Thymus (tissue), 11 donors: Measurements from ENCODE around the gene DPF3. TPM values are rescaled to one million over a fixed set of nuclear protein-coding genes. Genes with fewer than 3 reads are reported as not detected.

Experiments
- DNase-seq, 9 donors: peaks; one replicate each; pipeline ENCODE4 v3.0.0-alpha.2; 2013; ENCODE audit warnings: low spot score in 9 of 9, low read depth in 6 of 9, missing footprints in 1 of 9
- H3K27ac ChIP-seq, 2 donors: one replicate each; pipeline ENCODE4 v1.5.1; 2013; ENCODE audit warnings: control low read depth in 1 of 2, low read depth in 1 of 2, low read length in 1 of 2, mild to moderate bottlenecking in 1 of 2, moderate library complexity in 1 of 2
- H3K27me3 ChIP-seq, 2 donors: one replicate each; pipeline ENCODE4 v1.5.1; 2013; ENCODE audit warnings: low read length in 1 of 2; ENCODE audit not compliant: control insufficient read depth in 2 of 2, insufficient read depth in 1 of 2
- H3K36me3 ChIP-seq, 2 donors: one replicate each; pipeline ENCODE4 v1.5.1; 2013; ENCODE audit warnings: low read length in 1 of 2, mild to moderate bottlenecking in 1 of 2, moderate library complexity in 1 of 2; ENCODE audit not compliant: control insufficient read depth in 2 of 2, insufficient read depth in 2 of 2
- H3K4me1 ChIP-seq, 2 donors: one replicate each; pipeline ENCODE4 v1.5.1; 2013; ENCODE audit warnings: low read length in 2 of 2; ENCODE audit not compliant: control insufficient read depth in 2 of 2, insufficient read depth in 2 of 2
- H3K4me3 ChIP-seq, 2 donors: one replicate each; pipeline ENCODE4 v1.5.1; 2013; ENCODE audit warnings: low read length in 2 of 2, control low read depth in 1 of 2, mild to moderate bottlenecking in 1 of 2
- H3K9me3 ChIP-seq, 2 donors: one replicate each; pipeline ENCODE4 v1.5.1; 2013; ENCODE audit warnings: low read length in 1 of 2, mild to moderate bottlenecking in 1 of 2; ENCODE audit not compliant: control insufficient read depth in 2 of 2, insufficient read depth in 1 of 2
- WGBS: extraction: QIAGEN DNeasy Blood & Tissue Kit; methylation state at CpG from one replicate; pipeline ENCODE4 v1.1.7; 2013; 5-methylcytosine and 5-hydroxymethylcytosine counted together
- polyA plus RNA-seq: library from polyadenylated mRNA; stranded (reverse); fragments of 200-250 nt; gene quantifications from one replicate; pipeline ENCODE4 v1.2.3, GENCODE V29; 2013
- total RNA-seq: library from RNA; stranded (reverse); fragments of 120-200 nt; gene quantifications from one replicate; pipeline ENCODE4 v1.2.4, GENCODE V29; 2013
- donor health status: healthy.

DPF3 gene
- total and polyA plus RNA-seq, 2 donors: 0.46 to 1.6 TPM

DNA sequence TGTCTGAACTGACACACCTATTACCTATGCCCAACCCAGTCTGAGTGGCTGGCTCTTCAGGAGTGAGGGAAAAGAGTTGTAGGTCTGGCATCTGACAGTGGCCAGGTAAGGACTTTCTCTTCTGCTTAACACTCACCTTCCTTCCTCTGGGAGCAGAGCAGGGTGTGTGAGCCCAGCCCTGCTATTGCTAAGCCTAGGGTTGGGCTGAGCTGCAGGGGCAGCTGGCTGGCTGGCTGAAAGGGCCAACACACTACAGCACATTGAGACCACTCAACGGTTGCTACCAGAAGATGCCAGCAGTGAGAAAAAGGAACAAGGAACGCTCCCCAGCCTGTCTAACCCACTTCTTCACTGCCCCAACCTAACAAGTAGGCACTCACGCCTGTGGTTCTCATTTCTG lies 201.2 kb downstream of the DPF3 start:
- no peaks in the 10 kb centered on the region for H3K4me1 ChIP-seq
- H3K4me3 ChIP-seq: no peak overlapping the region
- no peaks in the 10 kb centered on the region for H3K27me3 ChIP-seq
- no peaks in the 10 kb centered on the region for H3K36me3 ChIP-seq
- no peak overlapping the region for H3K27ac ChIP-seq
- no peak for DNase-seq
- H3K9me3 ChIP-seq: no peaks in the 10 kb centered on the region
- WGBS: 10% methylated on average over 3 of the region's 3 CpGs

GRCh38 chr14:72690324-72690723 lies 203.6 kb downstream of the DPF3 start:
- Histone ChIP-seq H3K36me3 (no peaks in the 10 kb centered on the region), H3K27me3 (no peaks in the 10 kb centered on the region), H3K4me3 (no peak overlapping the region), H3K9me3 (no peaks in the 10 kb centered on the region), H3K27ac (no peak overlapping the region), H3K4me1 (no peaks in the 10 kb centered on the region)
- 97% methylated on average over 14 of the region's 14 CpGs for WGBS
- no peak for DNase-seq

DNA sequence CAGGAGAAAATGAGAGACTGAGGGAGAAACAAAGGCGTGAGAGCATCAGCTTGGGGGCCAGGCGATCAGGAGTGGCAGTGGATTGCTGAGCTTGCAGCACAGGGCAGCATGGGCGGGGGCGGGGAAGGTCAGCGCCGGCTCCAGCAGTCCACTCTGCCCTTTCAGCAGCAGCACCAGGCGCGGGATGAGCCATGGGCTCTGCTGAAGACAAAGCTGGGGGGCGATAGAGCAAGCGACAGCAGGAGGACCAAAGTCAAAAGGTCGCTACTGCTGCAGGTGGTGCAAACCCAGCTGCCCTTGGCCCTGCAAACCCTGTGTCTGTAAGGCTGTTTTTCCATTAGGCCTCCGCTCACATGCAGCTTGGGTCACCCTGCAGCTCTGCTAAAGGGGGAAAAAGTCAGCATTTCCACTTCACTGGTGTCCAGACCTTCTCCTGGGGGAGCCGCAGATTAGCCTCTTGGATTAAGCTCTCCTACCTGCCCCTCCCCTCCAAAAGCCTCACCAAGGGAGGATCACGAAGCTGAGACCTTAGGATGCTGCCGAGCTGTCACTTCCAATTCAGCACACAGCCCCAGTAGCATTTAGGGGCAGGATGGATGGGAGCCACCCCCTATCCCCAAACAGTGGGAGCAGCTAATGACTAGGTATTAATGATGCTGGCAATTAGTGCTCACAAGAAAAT lies 204.8 kb downstream of the DPF3 start:
- 94% methylated on average over 15 of the region's 15 CpGs for WGBS
- DNase-seq: no peak
- no peak overlapping the region for H3K4me3 ChIP-seq

DNA sequence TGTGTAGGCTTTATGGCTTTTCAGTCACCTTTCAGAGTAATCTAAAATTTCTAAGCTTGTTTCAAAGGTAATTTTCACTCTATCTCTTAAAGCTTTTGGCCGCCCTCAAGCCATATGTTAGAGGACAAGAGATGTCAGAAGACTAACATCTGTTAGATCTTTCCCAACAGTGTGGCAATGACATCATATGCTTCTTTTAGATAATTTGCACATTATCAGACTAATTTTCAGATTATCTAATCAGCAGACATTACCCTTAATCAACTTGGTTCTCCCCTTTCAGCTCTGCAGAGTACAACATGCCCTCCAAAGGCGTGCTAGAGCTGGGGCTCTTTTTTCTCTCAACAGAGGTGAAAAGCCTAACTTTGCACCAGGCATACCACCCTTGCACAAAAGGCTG lies 207.1 kb downstream of the DPF3 start:
- 96% methylated on average over 2 of the region's 2 CpGs for WGBS
- Histone ChIP-seq H3K27ac (no peak overlapping the region), H3K9me3 (no peaks in the 10 kb centered on the region), H3K4me3 (no peak overlapping the region), H3K27me3 (no peaks in the 10 kb centered on the region), H3K36me3 (no peaks in the 10 kb centered on the region), H3K4me1 (no peaks in the 10 kb centered on the region)
- DNase-seq: no peak

More for the DNA sequence above, 204.8 kb downstream of the DPF3 start:
- no peaks in the 10 kb centered on the region for H3K9me3 ChIP-seq
- H3K27ac ChIP-seq: no peak overlapping the region
- H3K4me1 ChIP-seq: no peaks in the 10 kb centered on the region
- H3K36me3 ChIP-seq: no peaks in the 10 kb centered on the region
- H3K27me3 ChIP-seq: no peaks in the 10 kb centered on the region

DNA sequence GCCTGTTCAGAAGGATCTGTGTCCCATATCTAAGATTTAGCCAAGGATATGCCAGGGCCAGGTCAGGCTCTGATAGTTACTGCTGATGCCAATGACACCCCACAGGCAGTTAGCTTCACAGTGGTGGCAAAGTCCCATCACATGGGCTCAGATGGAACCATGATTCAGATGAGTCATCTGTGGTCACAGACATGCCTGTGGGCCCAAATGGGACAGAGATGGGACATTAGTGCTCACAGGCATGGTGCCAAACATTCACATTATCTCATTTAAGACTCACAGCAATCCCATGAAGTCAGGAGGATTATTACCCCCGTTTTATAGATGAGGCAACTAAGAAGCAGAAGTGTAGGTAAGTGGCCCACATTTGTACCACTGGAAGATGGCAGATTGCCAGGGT lies 207.8 kb downstream of the DPF3 start:
- WGBS: 88% methylated on average over 1 of the region's 1 CpG
- no peaks in the 10 kb centered on the region for H3K27me3 ChIP-seq
- no peaks in the 10 kb centered on the region for H3K36me3 ChIP-seq
- H3K4me3 ChIP-seq: no peak overlapping the region
- H3K9me3 ChIP-seq: no peaks in the 10 kb centered on the region
- DNase-seq: no peak
- no peaks in the 10 kb centered on the region for H3K4me1 ChIP-seq
- no peak overlapping the region for H3K27ac ChIP-seq

GRCh38 chr14:72685456-72685855 lies 208.4 kb downstream of the DPF3 start:
- no peaks in the 10 kb centered on the region for H3K27me3 ChIP-seq
- 98% methylated on average over 3 of the region's 3 CpGs for WGBS
- no peaks in the 10 kb centered on the region for H3K9me3 ChIP-seq
- H3K36me3 ChIP-seq: no peaks in the 10 kb centered on the region
- no peaks in the 10 kb centered on the region for H3K4me1 ChIP-seq
- DNase-seq: no peak
- H3K4me3 ChIP-seq: no peak overlapping the region
- H3K27ac ChIP-seq: no peak overlapping the region

DNA sequence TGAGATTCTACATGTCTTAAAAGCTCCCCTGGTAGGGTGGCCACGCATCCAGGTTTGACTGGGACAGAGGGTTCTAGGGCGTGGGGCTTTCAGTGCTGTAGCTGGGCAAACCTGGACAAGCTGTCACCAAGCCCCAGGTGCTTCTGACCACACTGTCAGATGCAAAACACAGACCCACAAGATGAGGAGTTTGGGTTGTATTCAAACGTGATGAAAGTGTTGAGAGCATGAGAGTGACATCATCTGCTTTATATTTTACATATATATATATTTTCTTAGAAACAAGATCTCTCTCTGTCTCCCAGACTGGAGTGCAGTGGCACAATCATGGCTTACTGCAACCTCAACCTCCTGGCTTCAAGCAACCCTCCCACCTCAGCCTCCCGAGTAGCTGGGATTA lies 210.1 kb downstream of the DPF3 start:
- DNase-seq: no peak
- no peaks in the 10 kb centered on the region for H3K27me3 ChIP-seq
- no peaks in the 10 kb centered on the region for H3K36me3 ChIP-seq
- peaks cover 0 to 5% of the 10 kb centered on the region in 2 donors for H3K4me1 ChIP-seq
- no peak overlapping the region for H3K4me3 ChIP-seq
- H3K27ac ChIP-seq: no peak overlapping the region
- no peaks in the 10 kb centered on the region for H3K9me3 ChIP-seq
- 82% methylated on average over 4 of the region's 4 CpGs for WGBS

DNA sequence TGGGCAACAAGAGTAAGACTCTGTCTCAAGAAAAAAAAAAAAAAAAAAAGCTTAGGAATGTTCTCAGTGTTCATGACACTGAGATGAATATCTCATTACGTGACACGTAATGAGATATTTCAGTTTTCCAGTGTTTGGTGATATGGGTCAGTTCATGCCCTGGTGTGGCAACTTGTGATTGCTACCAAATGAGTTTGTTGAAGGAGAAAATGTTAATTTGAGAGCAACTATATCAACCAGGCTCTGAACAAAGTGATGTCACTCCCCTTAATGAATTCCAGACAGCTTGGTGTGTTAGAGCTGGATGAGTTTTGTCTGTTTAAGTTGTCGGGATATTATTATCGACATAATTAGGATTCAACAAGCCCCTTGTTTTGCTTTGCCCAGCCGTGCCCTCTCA lies 211.7 kb downstream of the DPF3 start:
- Histone ChIP-seq H3K27me3 (no peaks in the 10 kb centered on the region), H3K4me3 (no peak overlapping the region), H3K27ac (no peak overlapping the region), H3K36me3 (no peaks in the 10 kb centered on the region), H3K4me1 (peaks cover 0 to 5% of the 10 kb centered on the region in 2 donors), H3K9me3 (no peaks in the 10 kb centered on the region)
- whole genome bisulfite sequencing: 96% methylated on average over 5 of the region's 5 CpGs
- no peak for DNase-seq

- Histone ChIP-seq H3K36me3 (no peaks in the 10 kb centered on the region), H3K4me1 (peaks cover 0 to 5% of the 10 kb centered on the region in 2 donors), H3K4me3 (no peak overlapping the region), H3K9me3 (no peaks in the 10 kb centered on the region), H3K27me3 (no peaks in the 10 kb centered on the region), H3K27ac (no peak overlapping the region)
- no peak for DNase-seq
- 95% methylated on average over 7 of the region's 7 CpGs for WGBS
These were observed 212.9 kb downstream of the DPF3 start for GRCh38 chr14:72680853-72681640.
